ENCODE measurements around the gene FOXJ3. TPM values are rescaled to one million over a fixed set of nuclear protein-coding genes. Genes with fewer than 3 reads are reported as not detected.

The FOXJ3 gene
- total and polyA plus RNA-seq, 2 of the 8 experiments (the other 6 are each of a cell fraction or from before 2014, with no cell fraction given), result 48.6 to 51.9 TPM

DNA sequence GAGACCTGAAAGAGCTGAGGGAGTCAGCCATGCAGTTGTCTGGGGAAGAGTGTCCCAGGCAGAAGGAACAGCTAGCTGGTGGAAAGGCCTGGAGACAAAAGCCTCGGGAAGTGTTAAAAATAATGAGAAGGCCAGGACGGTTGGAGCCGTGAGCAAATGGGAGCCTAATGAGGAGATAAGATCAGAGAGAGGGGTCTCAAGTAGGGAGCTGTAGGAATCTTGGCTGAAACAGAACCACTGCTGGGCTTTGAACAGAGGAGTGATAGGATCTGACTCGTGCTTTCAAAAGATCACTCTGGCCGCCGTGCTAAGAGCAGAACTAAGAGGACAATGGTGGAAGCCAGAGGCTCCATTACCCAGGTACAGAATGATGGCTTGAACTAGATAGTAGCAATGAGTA is 1.9 kb upstream of the FOXJ3 start (continued):
- TF ChIP-seq CHD7 (IDR thresholded peaks at IDR 0.05; ENCODE audit: insufficient replicate concordance, low read length), result no peak
- no peak for TF ChIP-seq MAFK (IDR thresholded peaks at IDR 0.05; ENCODE audit: low read depth, low read length)
- TF ChIP-seq EP300 (IDR thresholded peaks at IDR 0.05; ENCODE audit: borderline replicate concordance in 1 of 2, low read depth in 2 of 2, low read length in 2 of 2), result no peak
- TF ChIP-seq BACH1 (IDR thresholded peaks at IDR 0.05; ENCODE audit: low read length), result no peak
- no peak for TF ChIP-seq POLR2AphosphoS5 (IDR thresholded peaks at IDR 0.05; ENCODE audit: low read depth, low read length)
- TF ChIP-seq CHD2 (IDR thresholded peaks at IDR 0.05; ENCODE audit: low read length), result no peak

Measured in H1 (cell line).